B cell (primary cell): Measurements from ENCODE around the gene TMEM238L.

Experiments used
- CTCF ChIP-seq: fragments of 200-600 bp; IDR thresholded peaks from one replicate; pipeline ENCODE4 v1.8.0; 2022; ENCODE audit warnings: antibody characterized with exemption, mild to moderate bottlenecking
- EZH2 ChIP-seq: IDR thresholded peaks from 2 replicates; pipeline ENCODE4 v1.6.1; 2012; ENCODE audit warnings: borderline replicate concordance, low read depth, mild to moderate bottlenecking, moderate library complexity, low read length; ENCODE audit not compliant: insufficient read depth, poor library complexity, severe bottlenecking

- TF ChIP-seq CTCF (no peak), EZH2 (no peak)
These were observed 53.7 kb downstream of the TMEM238L start for GRCh38 chr17:10750210-10750609.
